Keratinocyte (primary cell): ENCODE measurements around the gene PHETA1. TPM values are rescaled to one million over a fixed set of nuclear protein-coding genes. Genes with fewer than 3 reads are reported as not detected.

Experiments used
- DNase-seq: peaks from one replicate; pipeline ENCODE4 v3.0.0-alpha.2; 2011; ENCODE audit warnings: low read depth, missing footprints, low spot score
- FAIRE-seq: peaks from 2 replicates; lab custom pipeline; 2011; peaks lifted over from hg19 to GRCh38; lab: Jason Lieb, UNC
- H2AFZ ChIP-seq: 2 replicates; pipeline ENCODE4 v1.6.0; 2012; ENCODE audit warnings: low read length, control low read depth, inconsistent platforms; ENCODE audit not compliant: control insufficient read depth
- H3K27ac ChIP-seq: 2 replicates; pipeline ENCODE4 v1.5.1; 2011; ENCODE audit warnings: low read length; ENCODE audit not compliant: control insufficient read depth, insufficient read depth
- H3K27me3 ChIP-seq: 3 replicates; pipeline ENCODE4 v1.6.0; 2011; ENCODE audit warnings: low read length; ENCODE audit not compliant: control insufficient read depth, insufficient read depth; ENCODE audit errors: extremely low read depth
- H3K36me3 ChIP-seq, 2 experiments: 2 replicates in 1 of 2; 3 replicates in 1 of 2; pipeline ENCODE4 v1.5.1; 2011; ENCODE audit warnings: low read length in 2 of 2, mild to moderate bottlenecking in 1 of 2; ENCODE audit not compliant: control insufficient read depth in 2 of 2, insufficient read depth in 2 of 2; ENCODE audit errors: extremely low read depth in 1 of 2
- H3K4me1 ChIP-seq: 3 replicates; pipeline ENCODE4 v1.5.1; 2011; ENCODE audit warnings: low read length; ENCODE audit not compliant: control insufficient read depth, insufficient read depth; ENCODE audit errors: extremely low read depth
- H3K4me2 ChIP-seq: 3 replicates; pipeline ENCODE4 v1.6.0; 2011; ENCODE audit warnings: low read depth, low read length; ENCODE audit not compliant: control insufficient read depth, insufficient read depth; ENCODE audit errors: extremely low read depth
- H3K4me3 ChIP-seq, 3 experiments: fragments of 200-600 bp in 1 of 3; sonication (generic) in 1 of 3; 2 replicates in 2 of 3; 3 replicates in 1 of 3; pipeline ENCODE4 v1.5.1; 2011 to 2016; ENCODE audit warnings: low read length in 3 of 3, mild to moderate bottlenecking in 3 of 3, control low read depth in 2 of 3, inconsistent platforms in 1 of 3, low read depth in 1 of 3, mixed read lengths in 1 of 3, mixed run types in 1 of 3, moderate library complexity in 1 of 3; ENCODE audit not compliant: control insufficient read depth in 2 of 3, insufficient read depth in 2 of 3; ENCODE audit errors: extremely low read depth in 1 of 3
- H3K79me2 ChIP-seq: 2 replicates; pipeline ENCODE4 v1.6.0; 2012; ENCODE audit warnings: low read length; ENCODE audit not compliant: control insufficient read depth, insufficient read depth
- H3K9ac ChIP-seq: 3 replicates; pipeline ENCODE4 v1.6.0; 2011; ENCODE audit warnings: low read length; ENCODE audit not compliant: control insufficient read depth, insufficient read depth; ENCODE audit errors: extremely low read depth
- H3K9me1 ChIP-seq: 3 replicates; pipeline ENCODE4 v1.6.0; 2011; ENCODE audit warnings: low read length; ENCODE audit not compliant: control insufficient read depth, insufficient read depth; ENCODE audit errors: extremely low read depth
- H3K9me3 ChIP-seq: 2 replicates; pipeline ENCODE4 v1.5.1; 2012; ENCODE audit warnings: low read depth, low read length; ENCODE audit not compliant: control insufficient read depth
- H4K20me1 ChIP-seq: 3 replicates; pipeline ENCODE4 v1.6.0; 2011; ENCODE audit warnings: low read length; ENCODE audit not compliant: control insufficient read depth, insufficient read depth; ENCODE audit errors: extremely low read depth
- EZH2 ChIP-seq: IDR thresholded peaks from one replicate; pipeline ENCODE4 v1.6.1; 2012; ENCODE audit warnings: inconsistent platforms, mild to moderate bottlenecking, low read length, moderate library complexity
- dilution Hi-C: fragments of 300-500 bp; cut with MboI; formaldehyde crosslinking; loops from one replicate; pipeline ENCODE4 v1.7.0; 2020; ENCODE audit warnings: low sequenced_read_pairs; ENCODE audit not compliant: extremely low pct_ligation_motif_present
- polyA plus RNA-seq, 5 experiments: library from polyadenylated mRNA; depleted of rRNA in 3 of 5; stranded (reverse) in 3 of 5; stranded (forward) in 1 of 5; unstranded in 1 of 5; fragments of >200 nt; gene quantifications; 1 replicate in 1 of 5; 2 replicates in 3 of 5; 3 replicates in 1 of 5; pipeline versions ENCODE4 v1.2.1 to v1.2.3, GENCODE V29; 2011 to 2012; ENCODE audit warnings: missing spikeins in 2 of 5, low read depth in 1 of 5, low replicate concordance in 1 of 5
- TF ChIP-seq, protein P1 (sequence below), 3 experiments: IDR thresholded peaks in 1 of 3; conservative IDR thresholded peaks in 1 of 3; optimal IDR thresholded peaks in 1 of 3; 2 replicates in 2 of 3; 3 replicates in 1 of 3; pipeline versions ENCODE3 to v1.5.1; 2011; ENCODE audit warnings: low read length in 3 of 3, mild to moderate bottlenecking in 3 of 3, moderate library complexity in 2 of 3, control low read depth in 1 of 3, inconsistent platforms in 1 of 3; ENCODE audit not compliant: insufficient read depth in 2 of 3; ENCODE audit errors: extremely low read depth in 1 of 3

Gene PHETA1
- polyA plus RNA-seq, 1 donor (not counting 4 experiments of a cell fraction or from before 2014, with no cell fraction given) = 1.7 TPM

DNA sequence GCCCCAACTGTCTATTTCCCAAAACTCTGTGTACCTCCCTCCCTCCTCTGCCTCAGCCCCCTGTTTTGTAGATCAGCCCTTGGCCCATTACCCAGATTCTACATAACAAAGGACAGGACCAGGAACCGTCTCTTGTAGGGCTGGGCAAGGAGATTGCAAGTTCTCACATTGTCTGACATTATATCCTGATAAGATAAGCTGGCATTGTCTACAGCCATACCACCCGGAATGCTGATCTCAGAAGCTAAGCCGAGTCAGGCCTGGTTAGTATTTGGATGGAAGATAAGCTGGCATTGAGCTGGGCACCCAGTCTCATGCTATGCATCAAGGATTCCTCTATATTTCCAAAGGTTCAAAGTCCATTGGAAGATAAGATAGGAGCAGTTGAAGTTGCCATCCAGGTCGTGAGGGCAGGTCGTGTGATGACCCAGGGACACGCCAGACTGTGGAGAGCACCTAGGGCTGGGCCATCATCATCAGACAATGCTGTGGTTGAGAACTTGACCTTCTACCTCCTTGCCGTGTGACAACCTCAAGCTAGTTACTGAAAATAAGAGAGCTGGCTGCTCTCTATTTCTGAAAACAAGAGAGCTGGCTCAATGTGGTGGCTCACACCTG lies 29.5 kb downstream of the PHETA1 start:
- DNase-seq = no peak
- no peak for FAIRE-seq

DNA sequence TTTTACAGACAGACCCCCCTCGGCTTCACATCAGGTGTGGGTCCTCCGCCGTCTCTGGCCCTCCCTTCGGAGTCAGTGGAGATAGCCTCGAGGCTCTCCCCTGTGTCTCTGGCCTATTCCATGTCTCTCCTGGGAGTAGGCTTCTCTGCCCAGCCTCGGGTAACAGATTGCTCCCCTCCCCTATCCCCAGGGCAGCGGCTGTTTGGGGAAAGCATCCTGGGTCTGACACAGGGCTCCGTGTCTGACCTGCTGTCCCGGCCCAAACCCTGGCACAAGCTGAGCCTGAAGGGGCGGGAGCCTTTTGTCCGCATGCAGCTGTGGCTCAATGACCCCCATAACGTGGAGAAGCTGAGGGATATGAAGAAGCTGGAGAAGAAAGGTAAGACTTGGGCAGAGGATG lies 30.8 kb downstream of the PHETA1 start:
- no peak for TF ChIP-seq EZH2
- TF ChIP-seq, protein P1, sequence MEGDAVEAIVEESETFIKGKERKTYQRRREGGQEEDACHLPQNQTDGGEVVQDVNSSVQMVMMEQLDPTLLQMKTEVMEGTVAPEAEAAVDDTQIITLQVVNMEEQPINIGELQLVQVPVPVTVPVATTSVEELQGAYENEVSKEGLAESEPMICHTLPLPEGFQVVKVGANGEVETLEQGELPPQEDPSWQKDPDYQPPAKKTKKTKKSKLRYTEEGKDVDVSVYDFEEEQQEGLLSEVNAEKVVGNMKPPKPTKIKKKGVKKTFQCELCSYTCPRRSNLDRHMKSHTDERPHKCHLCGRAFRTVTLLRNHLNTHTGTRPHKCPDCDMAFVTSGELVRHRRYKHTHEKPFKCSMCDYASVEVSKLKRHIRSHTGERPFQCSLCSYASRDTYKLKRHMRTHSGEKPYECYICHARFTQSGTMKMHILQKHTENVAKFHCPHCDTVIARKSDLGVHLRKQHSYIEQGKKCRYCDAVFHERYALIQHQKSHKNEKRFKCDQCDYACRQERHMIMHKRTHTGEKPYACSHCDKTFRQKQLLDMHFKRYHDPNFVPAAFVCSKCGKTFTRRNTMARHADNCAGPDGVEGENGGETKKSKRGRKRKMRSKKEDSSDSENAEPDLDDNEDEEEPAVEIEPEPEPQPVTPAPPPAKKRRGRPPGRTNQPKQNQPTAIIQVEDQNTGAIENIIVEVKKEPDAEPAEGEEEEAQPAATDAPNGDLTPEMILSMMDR (optimal IDR thresholded peaks at IDR 0.05 in 1 of 3, IDR thresholded peaks at IDR 0.05 in 1 of 3, conservative IDR thresholded peaks at IDR 0.05 in 1 of 3; ENCODE audit: extremely low read depth in 1 of 3, insufficient read depth in 2 of 3, low read length in 3 of 3) = no peak
- H3K9me1 ChIP-seq = no peaks in the 10 kb centered on the region
- H3K9ac ChIP-seq = no peak overlapping the region
- DNase-seq = no peak
- FAIRE-seq = no peak
- H3K27ac ChIP-seq = no peak overlapping the region
- no peaks in the 10 kb centered on the region for H3K27me3 ChIP-seq
- H2AFZ ChIP-seq = no peak overlapping the region
- H4K20me1 ChIP-seq = no peaks in the 10 kb centered on the region
- H3K4me3 ChIP-seq = no peak overlapping the region
- H3K36me3 ChIP-seq = no peaks in the 10 kb centered on the region
- no peaks in the 10 kb centered on the region for H3K79me2 ChIP-seq
- no peaks in the 10 kb centered on the region for H3K4me1 ChIP-seq
- dilution Hi-C loops = no loop called here
- no peak overlapping the region for H3K4me2 ChIP-seq
- no peaks in the 10 kb centered on the region for H3K9me3 ChIP-seq

More for the DNA sequence above, 29.5 kb downstream of the PHETA1 start:
- no peaks in the 10 kb centered on the region for H3K27me3 ChIP-seq
- no peak overlapping the region for H3K27ac ChIP-seq
- H3K9ac ChIP-seq = no peak overlapping the region
- no peaks in the 10 kb centered on the region for H3K9me3 ChIP-seq
- H3K4me3 ChIP-seq = no peak overlapping the region
- no peak overlapping the region for H2AFZ ChIP-seq
- TF ChIP-seq, protein P1 (optimal IDR thresholded peaks at IDR 0.05 in 1 of 3, IDR thresholded peaks at IDR 0.05 in 1 of 3, conservative IDR thresholded peaks at IDR 0.05 in 1 of 3; ENCODE audit: extremely low read depth in 1 of 3, insufficient read depth in 2 of 3, low read length in 3 of 3) = no peak
- TF ChIP-seq EZH2 = no peak
- no peaks in the 10 kb centered on the region for H3K79me2 ChIP-seq
- no peaks in the 10 kb centered on the region for H3K36me3 ChIP-seq
- dilution Hi-C loops = no loop called here
- no peaks in the 10 kb centered on the region for H3K9me1 ChIP-seq
- no peaks in the 10 kb centered on the region for H3K4me1 ChIP-seq
- H4K20me1 ChIP-seq = no peaks in the 10 kb centered on the region
- no peak overlapping the region for H3K4me2 ChIP-seq
